Stimulated activated CD8-positive, alpha-beta memory T cell treated with anti-CD3 and anti-CD28 coated beads, Interleukin-15, amount 100 ng/mL, for 48 hours (primary cell): ENCODE data around the gene NUFIP1.
"Not testable (repeated sequence)": the region's sequence is repeated elsewhere in the genome, so short reads cannot be mapped to it uniquely, and the experiment has no call there.

Experiments
- DNase-seq, 2 donors: peaks; one replicate each; pipeline ENCODE4 v3.0.0-alpha.2; 2020; ENCODE audit warnings: low read depth in 2 of 2

Gene NUFIP1

GRCh38 chr13:44969551-44970484 is 19.5 kb downstream of the NUFIP1 start:
- no peak for DNase-seq

- no peak for DNase-seq
Measured at GRCh38 chr13:44968434-44968815, 20.8 kb downstream of the NUFIP1 start.

GRCh38 chr13:44967704-44968433 is 21.4 kb downstream of the NUFIP1 start:
- DNase-seq = no peak

- no peak for DNase-seq
Measured at GRCh38 chr13:44961997-44962396, 27.3 kb downstream of the NUFIP1 start.

GRCh38 chr13:44955406-44955805 is 33.9 kb downstream of the NUFIP1 start:
- no peak for DNase-seq

- no peak for DNase-seq
Measured at GRCh38 chr13:44954224-44954623, 35.0 kb downstream of the NUFIP1 start.

- DNase-seq = no peak
Measured at GRCh38 chr13:44952671-44953070, 36.6 kb downstream of the NUFIP1 start.

GRCh38 chr13:44951184-44951583 is 38.1 kb downstream of the NUFIP1 start:
- no peak for DNase-seq

- DNase-seq = not testable (repeated sequence)
Measured at GRCh38 chr13:44943411-44943810, 45.9 kb downstream of the NUFIP1 start.

- no peak for DNase-seq
Measured at GRCh38 chr13:44938854-44939253, 50.4 kb downstream of the NUFIP1 start.

- DNase-seq = no peak
Measured at GRCh38 chr13:44936246-44936645, 53.0 kb downstream of the NUFIP1 start.

- no peak for DNase-seq
Measured at GRCh38 chr13:44934724-44935123, 54.5 kb downstream of the NUFIP1 start.

GRCh38 chr13:44932850-44933251 is 56.4 kb downstream of the NUFIP1 start:
- DNase-seq = no peak

GRCh38 chr13:44932171-44932849 is 57.0 kb downstream of the NUFIP1 start:
- no peak for DNase-seq

- DNase-seq = no peak
Measured at GRCh38 chr13:44930963-44931623, 58.2 kb downstream of the NUFIP1 start.

GRCh38 chr13:44930280-44930679 is 59.0 kb downstream of the NUFIP1 start:
- DNase-seq = no peak

GRCh38 chr13:44929692-44930091 is 59.6 kb downstream of the NUFIP1 start:
- DNase-seq = no peak

GRCh38 chr13:44927968-44928367 is 61.3 kb downstream of the NUFIP1 start:
- DNase-seq = no peak

- no peak for DNase-seq
Measured at GRCh38 chr13:44921931-44922758, 67.1 kb downstream of the NUFIP1 start.

GRCh38 chr13:44921246-44921877 is 67.9 kb downstream of the NUFIP1 start:
- DNase-seq = no peak
